Uterus (tissue), 2 donors: ENCODE results near the gene RHOBTB1.

Experiments
- CTCF ChIP-seq, 4 experiments: fragments of 200-600 bp in 2 of 4; fragments of 450-650 bp in 2 of 4; sonication (generic) in 2 of 4; IDR thresholded peaks; one replicate each; pipeline ENCODE4 v1.5.1; 2016 to 2019; ENCODE audit warnings: antibody characterized with exemption in 4 of 4, mild to moderate bottlenecking in 2 of 4, moderate library complexity in 1 of 4
- POLR2A ChIP-seq, 2 donors: fragments of 450-650 bp; IDR thresholded peaks; one replicate each; pipeline ENCODE4 v1.6.1; 2016; ENCODE audit warnings: antibody characterized with exemption in 2 of 2, mild to moderate bottlenecking in 1 of 2, moderate library complexity in 1 of 2

DNA sequence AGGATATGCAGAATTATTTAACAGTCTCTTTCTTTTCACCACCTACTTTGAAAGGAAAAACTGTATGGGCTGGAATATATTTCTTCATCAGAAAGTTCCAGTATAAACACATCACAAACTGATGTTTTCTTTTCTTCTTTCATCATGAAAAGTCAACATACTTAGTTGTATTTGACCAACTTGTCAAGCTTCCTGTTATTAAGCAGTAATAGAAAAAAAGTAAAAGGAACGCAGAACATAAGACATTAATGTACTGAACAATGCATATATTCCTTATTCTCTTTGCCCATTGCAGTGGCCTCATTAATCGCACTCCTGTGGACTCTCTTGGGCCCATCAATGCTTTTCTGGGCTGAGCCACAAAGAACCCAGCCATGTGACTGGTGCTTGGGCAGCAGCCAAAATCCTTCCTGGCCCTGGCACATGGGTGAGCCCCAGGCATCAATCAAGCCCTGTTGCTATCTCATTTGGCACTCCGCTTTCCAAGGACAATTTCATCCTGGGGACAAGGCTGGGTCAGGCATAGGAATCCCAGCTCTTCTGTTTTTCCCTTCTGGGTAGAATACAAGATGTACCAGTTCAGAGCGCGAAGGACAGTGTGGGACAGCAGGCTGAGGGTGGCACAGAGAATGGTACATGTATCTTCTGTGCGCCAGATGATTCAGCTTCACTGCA, 42.3 kb downstream of the RHOBTB1 start:
- TF ChIP-seq CTCF (IDR thresholded peaks at IDR 0.05) (no peak), POLR2A (IDR thresholded peaks at IDR 0.05) (no peak)
